ENCODE data around the gene TEX48.

DNA sequence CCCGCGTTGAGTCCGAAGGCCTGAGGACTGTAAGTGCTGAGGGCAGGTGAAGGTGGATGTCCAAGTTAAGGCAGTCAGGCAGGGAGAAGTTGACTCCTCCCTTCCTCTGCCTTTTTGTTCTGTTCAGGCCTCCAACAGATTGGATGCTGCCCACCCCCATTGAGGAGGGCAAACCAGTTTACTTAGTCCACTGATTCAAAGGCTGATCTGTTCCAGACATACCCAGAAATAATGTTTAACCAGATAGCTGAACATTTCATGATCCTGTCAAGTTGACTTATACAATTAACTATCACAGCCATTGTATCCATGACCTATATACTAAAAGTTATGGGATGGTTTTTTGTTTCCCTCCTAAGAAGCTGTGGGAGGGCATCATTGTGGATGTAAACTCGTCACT, 8.3 kb upstream of the TEX48 start:
- TF ChIP-seq, protein P1, sequence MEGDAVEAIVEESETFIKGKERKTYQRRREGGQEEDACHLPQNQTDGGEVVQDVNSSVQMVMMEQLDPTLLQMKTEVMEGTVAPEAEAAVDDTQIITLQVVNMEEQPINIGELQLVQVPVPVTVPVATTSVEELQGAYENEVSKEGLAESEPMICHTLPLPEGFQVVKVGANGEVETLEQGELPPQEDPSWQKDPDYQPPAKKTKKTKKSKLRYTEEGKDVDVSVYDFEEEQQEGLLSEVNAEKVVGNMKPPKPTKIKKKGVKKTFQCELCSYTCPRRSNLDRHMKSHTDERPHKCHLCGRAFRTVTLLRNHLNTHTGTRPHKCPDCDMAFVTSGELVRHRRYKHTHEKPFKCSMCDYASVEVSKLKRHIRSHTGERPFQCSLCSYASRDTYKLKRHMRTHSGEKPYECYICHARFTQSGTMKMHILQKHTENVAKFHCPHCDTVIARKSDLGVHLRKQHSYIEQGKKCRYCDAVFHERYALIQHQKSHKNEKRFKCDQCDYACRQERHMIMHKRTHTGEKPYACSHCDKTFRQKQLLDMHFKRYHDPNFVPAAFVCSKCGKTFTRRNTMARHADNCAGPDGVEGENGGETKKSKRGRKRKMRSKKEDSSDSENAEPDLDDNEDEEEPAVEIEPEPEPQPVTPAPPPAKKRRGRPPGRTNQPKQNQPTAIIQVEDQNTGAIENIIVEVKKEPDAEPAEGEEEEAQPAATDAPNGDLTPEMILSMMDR (conservative IDR thresholded peaks at IDR 0.05 in 1 of 2, IDR thresholded peaks at IDR 0.05 in 1 of 2; ENCODE audit: extremely low read depth in 1 of 2, insufficient read depth in 1 of 2, low read depth in 1 of 2, low read length in 2 of 2), result no peak
- TF ChIP-seq EZH2 (IDR thresholded peaks at IDR 0.05; ENCODE audit: borderline replicate concordance, low read length), result no peak
